OCI-LY3 (cell line): Measurements from ENCODE around the gene IAPP.

Experiments used
- CTCF ChIP-seq: fragments of 200-600, 300-600 bp; sonication (generic); IDR thresholded peaks from 2 replicates; pipeline ENCODE4 v1.5.1; 2014; ENCODE audit warnings: antibody characterized with exemption, low read length, low read depth
- EZH2phosphoT487 ChIP-seq: fragments of 200-600 bp; shearing (Covaris generic); IDR thresholded peaks from 2 replicates; pipeline ENCODE4 v1.6.1; 2018; ENCODE audit warnings: antibody characterized with exemption, mixed run types, low read depth

GRCh38 chr12:21350975-21351374 is 21.7 kb upstream of the IAPP start:
- TF ChIP-seq CTCF (no peak), EZH2phosphoT487 (no peak)
